Glomerular endothelial cell (primary cell): ENCODE measurements around the gene AGPAT3. TPM values are rescaled to one million over a fixed set of nuclear protein-coding genes. Genes with fewer than 3 reads are reported as not detected.

Source experiments
- total RNA-seq: library from RNA; depleted of rRNA; stranded (reverse); fragments of >200 nt; gene quantifications from 2 replicates; pipeline ENCODE4 v1.2.3, GENCODE V29; 2015

The AGPAT3 gene
- total RNA-seq, 1 donor from 2014 or later: 60.0 TPM

Other genes starting within 250 kb of the AGPAT3 start
- gene HSF2BP, start 205.7 kb upstream of the AGPAT3 start, total RNA-seq: 0.24 and 1.7 TPM in 2 replicates
- gene RRP1B, start 205.7 kb upstream of the AGPAT3 start, total RNA-seq: 30.9 and 41.0 TPM in 2 replicates
- 49.4 and 59.5 TPM in 2 replicates for gene PDXK, start 146.1 kb upstream of the AGPAT3 start, total RNA-seq
- gene CSTB, start 88.9 kb upstream of the AGPAT3 start, total RNA-seq: 33.0 and 55.5 TPM in 2 replicates
- 18.5 and 27.4 TPM in 2 replicates for gene RRP1, start 75.6 kb upstream of the AGPAT3 start, total RNA-seq
- 16.5 and 29.1 TPM in 2 replicates for gene TRAPPC10, start 147.1 kb downstream of the AGPAT3 start, total RNA-seq
- gene PWP2, start 242.2 kb downstream of the AGPAT3 start, total RNA-seq: 6.1 and 7.2 TPM in 2 replicates